Effector memory CD4-positive, alpha-beta T cell (primary cell): ENCODE measurements around the gene UBE2Z.
"Not testable (repeated sequence)": the region's sequence is repeated elsewhere in the genome, so short reads cannot be mapped to it uniquely, and the experiment has no call there.

Experiments used
- DNase-seq, 3 donors: peaks; one replicate each; pipeline ENCODE4 v3.0.0-alpha.2; 2020
- H3K27ac ChIP-seq: 2 replicates; pipeline ENCODE4 v1.7.0; 2013; ENCODE audit warnings: mild to moderate bottlenecking, low read length, moderate library complexity; ENCODE audit not compliant: insufficient read depth, poor library complexity, severe bottlenecking
- H3K27me3 ChIP-seq: replicated peaks from 2 replicates; pipeline ENCODE4 v1.7.0; 2013; ENCODE audit warnings: mild to moderate bottlenecking, low read length; ENCODE audit not compliant: insufficient read depth, control insufficient read depth, poor library complexity, severe bottlenecking
- H3K36me3 ChIP-seq: 2 replicates; pipeline ENCODE4 v1.7.0; 2013; ENCODE audit warnings: mild to moderate bottlenecking, low read length, moderate library complexity; ENCODE audit not compliant: control insufficient read depth, insufficient read depth
- H3K4me1 ChIP-seq: 2 replicates; pipeline ENCODE4 v1.7.0; 2013; ENCODE audit warnings: low read length, mild to moderate bottlenecking; ENCODE audit not compliant: control insufficient read depth, insufficient read depth, poor library complexity, severe bottlenecking
- H3K4me3 ChIP-seq: 2 replicates; pipeline ENCODE4 v1.7.0; 2013; ENCODE audit warnings: low read length, low read depth, mild to moderate bottlenecking; ENCODE audit not compliant: insufficient read depth, poor library complexity, severe bottlenecking
- H3K9me3 ChIP-seq: 2 replicates; pipeline ENCODE4 v1.7.0; 2013; ENCODE audit warnings: mild to moderate bottlenecking, low read length, moderate library complexity; ENCODE audit not compliant: control insufficient read depth

The UBE2Z gene

DNA sequence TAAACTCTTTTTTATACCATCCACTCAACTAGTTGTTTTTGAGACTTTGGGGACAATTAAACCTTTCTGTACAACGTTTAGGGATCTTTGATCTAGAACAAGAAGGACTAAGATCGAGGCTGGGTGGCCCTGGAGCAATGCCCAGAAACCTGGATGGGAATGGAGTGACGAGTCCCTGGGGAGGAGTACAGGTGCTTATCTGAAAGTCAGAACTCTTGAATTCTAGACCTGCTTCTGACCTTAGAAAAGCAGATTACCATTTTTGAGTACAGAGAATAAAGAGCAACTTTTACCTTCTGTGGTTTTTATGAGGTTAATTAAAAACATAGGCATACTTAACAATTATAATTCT, 17.8 kb downstream of the UBE2Z start:
- H3K9me3 ChIP-seq, result no peaks in the 10 kb centered on the region
- H3K27me3 ChIP-seq, result no peaks in the 10 kb centered on the region
- DNase-seq, result no peak
- H3K36me3 ChIP-seq, result peaks cover 84% of the 10 kb centered on the region
- no peaks in the 10 kb centered on the region for H3K4me1 ChIP-seq
- no peak overlapping the region for H3K27ac ChIP-seq
- no peak overlapping the region for H3K4me3 ChIP-seq

DNA sequence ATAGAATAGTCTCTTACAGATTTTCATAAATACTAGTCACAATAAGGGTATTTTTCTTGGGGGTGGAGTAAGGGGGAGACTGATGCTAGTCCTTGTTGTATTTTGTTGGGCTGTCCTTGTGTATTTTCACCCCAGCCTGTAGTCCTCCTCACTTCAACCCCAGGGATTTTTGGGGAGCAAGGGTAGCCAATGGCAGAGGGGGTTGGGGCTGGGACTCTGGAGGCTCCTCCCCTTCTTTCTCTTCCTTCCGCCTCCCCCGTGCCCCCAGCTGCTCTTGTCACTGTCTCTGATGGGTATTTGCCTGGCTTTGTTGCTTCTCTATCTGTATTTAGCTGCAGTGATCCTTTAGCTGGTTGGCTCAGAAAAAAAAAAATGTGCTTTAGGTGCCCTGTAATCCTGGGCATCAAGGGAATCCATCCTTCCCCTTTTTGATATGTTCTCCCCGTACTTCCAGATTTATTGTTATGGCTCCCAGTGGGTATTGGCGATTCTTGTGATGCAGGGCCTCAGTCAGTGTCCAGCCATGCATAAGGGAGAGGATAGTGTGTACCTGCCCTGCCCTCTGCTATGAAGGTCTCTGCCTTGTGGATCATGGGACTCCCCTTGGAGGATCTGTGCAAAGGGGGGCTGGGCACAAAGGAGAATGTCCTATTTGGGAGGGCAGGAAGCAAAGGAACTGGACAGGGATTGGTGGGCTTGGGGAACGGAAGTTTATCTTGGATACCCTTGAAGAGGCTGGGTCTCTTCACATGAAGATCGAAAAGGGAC, 20.0 kb downstream of the UBE2Z start:
- Histone ChIP-seq H3K27ac (no peak overlapping the region), H3K9me3 (no peaks in the 10 kb centered on the region), H3K36me3 (peaks cover 78% of the 10 kb centered on the region), H3K4me3 (no peak overlapping the region), H3K27me3 (no peaks in the 10 kb centered on the region), H3K4me1 (no peaks in the 10 kb centered on the region)
- no peak for DNase-seq

DNA sequence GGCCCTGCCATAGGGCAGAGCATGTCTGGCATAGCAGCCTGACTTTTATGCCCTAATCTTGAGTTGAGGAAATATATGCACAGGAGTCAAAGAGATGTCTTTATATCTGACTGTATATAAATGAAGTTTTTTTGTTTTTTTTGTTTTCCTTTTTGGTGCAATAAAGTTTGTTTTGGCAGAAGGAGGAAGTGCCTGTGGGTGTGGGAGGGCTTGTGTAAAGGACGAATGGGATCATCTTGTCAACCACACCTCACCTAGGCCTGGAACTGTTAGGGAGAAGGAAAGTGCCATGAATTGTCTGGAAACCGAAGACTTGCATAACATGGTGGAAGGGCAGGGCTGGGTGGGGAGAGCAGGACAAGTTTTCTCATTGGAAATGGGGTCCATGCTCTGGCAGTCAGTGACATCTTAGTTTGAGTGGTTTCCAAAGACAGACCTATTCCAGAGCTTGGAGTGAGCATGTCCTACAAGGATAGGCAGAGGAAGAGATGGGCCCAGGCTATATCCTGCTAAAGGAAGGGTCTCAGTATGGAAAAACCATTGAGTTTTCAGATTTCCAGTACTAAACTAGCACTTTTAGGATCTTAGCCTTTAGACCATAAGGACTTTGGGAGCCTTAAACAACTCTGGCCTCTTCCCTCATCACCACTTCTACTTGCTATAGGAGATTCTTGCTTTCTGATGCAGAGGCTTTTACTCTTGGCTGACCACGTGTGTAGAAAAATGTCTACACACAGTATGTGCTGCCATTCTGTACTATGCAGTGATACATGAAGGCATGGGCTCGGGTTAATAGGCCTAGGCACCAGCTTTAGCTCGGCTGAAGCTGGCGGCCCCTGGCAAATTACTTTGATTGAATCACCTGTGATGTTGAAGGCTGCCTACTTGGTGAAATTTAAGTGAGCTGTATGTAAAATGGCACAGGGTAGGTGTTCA, 20.9 kb downstream of the UBE2Z start:
- Histone ChIP-seq H3K27ac (no peak overlapping the region), H3K36me3 (peaks cover 78% of the 10 kb centered on the region), H3K9me3 (no peaks in the 10 kb centered on the region)

DNA sequence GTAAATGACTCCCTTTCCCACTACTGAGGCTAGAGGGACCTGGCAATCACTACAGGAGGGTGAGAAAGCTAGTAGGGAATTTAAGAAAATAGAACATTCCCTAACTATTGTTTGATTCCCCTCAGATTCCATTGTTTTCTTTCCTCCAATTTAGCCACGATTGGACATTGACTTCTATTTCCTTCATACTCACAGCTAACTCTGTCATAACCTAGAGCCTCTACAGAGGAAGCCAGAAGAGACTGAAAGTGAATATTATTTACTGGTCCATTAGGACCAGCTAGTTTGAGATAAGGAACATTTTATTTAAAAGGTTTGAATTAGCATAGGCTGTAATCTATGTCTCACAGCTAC, 21.6 kb downstream of the UBE2Z start:
- peaks cover 77% of the 10 kb centered on the region for H3K36me3 ChIP-seq
- no peak for DNase-seq
- H3K27me3 ChIP-seq, result no peaks in the 10 kb centered on the region
- H3K4me1 ChIP-seq, result no peaks in the 10 kb centered on the region
- H3K9me3 ChIP-seq, result no peaks in the 10 kb centered on the region
- no peak overlapping the region for H3K4me3 ChIP-seq
- H3K27ac ChIP-seq, result no peak overlapping the region

More for the DNA sequence above, 20.9 kb downstream of the UBE2Z start:
- Histone ChIP-seq H3K4me1 (no peaks in the 10 kb centered on the region), H3K27me3 (no peaks in the 10 kb centered on the region), H3K4me3 (no peak overlapping the region)
- no peak for DNase-seq

DNA sequence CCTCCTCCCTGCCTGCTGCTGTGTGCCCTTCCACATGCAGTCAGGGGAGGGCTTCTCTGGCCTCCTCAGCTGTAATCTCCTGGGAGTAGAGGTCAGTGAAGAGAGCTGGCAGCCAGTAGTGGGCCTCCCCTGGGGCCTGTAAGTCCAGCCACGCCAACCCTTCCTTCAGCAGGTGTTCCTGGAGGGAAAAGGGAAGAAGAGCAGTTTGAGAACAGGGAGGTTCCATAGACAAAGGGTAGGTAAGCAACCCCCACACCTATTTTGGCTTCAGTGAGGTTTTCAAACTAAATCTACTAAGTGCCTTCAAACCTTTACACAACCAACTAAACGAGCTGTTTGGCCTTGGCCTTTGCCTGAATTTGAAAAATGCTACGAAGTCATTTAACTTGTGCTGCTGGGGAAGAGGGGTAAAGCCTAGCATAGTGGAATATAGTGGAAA, 22.2 kb downstream of the UBE2Z start:
- DNase-seq, result no peak
- Histone ChIP-seq H3K4me3 (no peak overlapping the region), H3K9me3 (no peaks in the 10 kb centered on the region), H3K36me3 (peaks cover 73% of the 10 kb centered on the region), H3K27me3 (no peaks in the 10 kb centered on the region), H3K4me1 (no peaks in the 10 kb centered on the region), H3K27ac (no peak overlapping the region)

DNA sequence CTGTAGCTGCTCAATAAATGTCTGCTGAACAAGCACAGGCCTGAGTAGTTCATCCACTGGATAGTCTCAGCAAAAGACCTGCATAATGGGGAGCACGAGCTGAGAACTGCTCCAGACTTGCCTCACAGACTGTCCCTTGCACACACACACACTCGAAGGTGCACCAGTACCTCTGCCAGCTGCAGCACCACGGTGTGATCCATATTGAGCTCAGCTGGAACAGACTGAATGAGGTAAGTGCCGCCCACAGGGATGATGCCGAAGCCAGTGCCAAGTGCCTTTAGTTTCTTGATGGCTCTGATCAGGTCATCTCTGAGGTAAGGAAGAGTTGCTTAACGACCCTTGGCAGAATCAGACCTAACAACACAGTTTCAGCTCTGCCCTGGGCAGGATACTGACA, 24.8 kb downstream of the UBE2Z start:
- H3K27me3 ChIP-seq, result no peaks in the 10 kb centered on the region
- H3K27ac ChIP-seq, result no peak overlapping the region
- H3K9me3 ChIP-seq, result no peaks in the 10 kb centered on the region
- H3K4me1 ChIP-seq, result no peaks in the 10 kb centered on the region
- DNase-seq, result no peak
- peaks cover 63% of the 10 kb centered on the region for H3K36me3 ChIP-seq
- no peak overlapping the region for H3K4me3 ChIP-seq

DNA sequence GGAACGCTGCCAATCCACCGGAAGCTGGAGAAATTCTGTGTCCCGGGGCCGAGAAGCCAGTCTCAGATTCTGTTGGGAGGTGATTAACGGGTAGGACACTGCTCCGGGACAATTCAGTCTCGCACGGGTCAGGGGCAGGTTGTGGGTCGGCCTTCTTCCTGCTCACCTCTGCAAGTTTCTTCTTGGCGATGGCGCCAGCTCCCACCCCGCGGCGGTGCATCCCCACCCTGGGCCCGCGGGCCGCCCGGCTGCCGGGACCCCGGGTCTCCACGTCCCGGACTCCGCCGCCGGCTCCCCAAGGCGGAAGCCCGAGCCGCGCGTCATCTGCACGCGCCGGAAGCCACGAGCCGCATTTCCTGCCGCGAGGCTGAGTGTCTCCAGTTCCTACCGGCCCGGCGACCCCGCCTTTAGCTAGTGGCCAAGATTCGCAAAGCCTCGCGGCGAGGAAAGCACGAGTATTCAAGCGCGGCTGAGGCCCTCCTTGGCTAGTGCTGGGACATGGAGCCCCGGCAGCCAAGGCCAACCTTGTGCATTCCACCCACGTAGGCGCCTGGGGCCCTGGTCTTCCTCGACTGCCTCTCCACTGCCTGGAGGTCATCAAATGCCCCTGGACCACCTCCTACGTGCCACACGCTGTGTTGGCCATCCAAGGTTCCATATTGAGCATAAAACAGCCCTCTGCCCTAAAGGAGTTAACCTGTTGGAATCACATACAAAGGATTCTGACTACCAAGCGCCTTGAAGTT, 36.5 kb downstream of the UBE2Z start, which contains the start of gene SNF8:
Gene SNF8 (minus strand): TSS at position 328 of the 746 bp plus-strand sequence. CDS start 108 bp downstream, at position 220.
- H3K27ac ChIP-seq, result peak within 1 kb of the TSS; percentile 80
- H3K4me3 ChIP-seq, result peak within 1 kb of the TSS; percentile 93
- peaks cover 14% of the 10 kb centered on the region for H3K4me1 ChIP-seq
- H3K36me3 ChIP-seq, result peaks cover 5% of the 10 kb centered on the region
- DNase-seq, result peak; percentile 79 to 87 (median 84)
- H3K9me3 ChIP-seq, result no peaks in the 10 kb centered on the region
- no peaks in the 10 kb centered on the region for H3K27me3 ChIP-seq

DNA sequence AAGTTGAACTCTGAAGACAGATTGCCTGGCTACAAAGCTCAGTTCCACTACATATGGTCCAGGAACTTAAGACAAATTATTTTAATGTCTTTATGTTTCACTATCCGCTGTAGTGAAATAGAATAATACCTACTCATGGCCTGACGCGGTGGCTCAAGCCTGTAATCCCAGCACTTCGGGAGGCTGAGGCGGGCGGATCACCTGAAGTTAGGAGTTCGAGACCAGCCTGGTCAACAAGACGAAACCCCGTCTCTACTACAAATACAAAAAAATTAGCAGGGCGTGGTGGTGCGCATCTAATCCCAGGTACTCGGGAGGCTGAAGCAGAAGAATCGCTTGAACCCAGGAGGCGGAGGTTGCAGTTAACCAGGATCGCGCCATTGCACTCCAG, 37.0 kb downstream of the UBE2Z start:
- not testable (repeated sequence) for H3K36me3 ChIP-seq, H3K9me3 ChIP-seq, H3K27me3 ChIP-seq, DNase-seq
- peaks cover 14% of the 10 kb centered on the region for H3K4me1 ChIP-seq
- H3K4me3 ChIP-seq, result peak overlapping the region; percentile 93
- H3K27ac ChIP-seq, result peak overlapping the region; percentile 80

DNA sequence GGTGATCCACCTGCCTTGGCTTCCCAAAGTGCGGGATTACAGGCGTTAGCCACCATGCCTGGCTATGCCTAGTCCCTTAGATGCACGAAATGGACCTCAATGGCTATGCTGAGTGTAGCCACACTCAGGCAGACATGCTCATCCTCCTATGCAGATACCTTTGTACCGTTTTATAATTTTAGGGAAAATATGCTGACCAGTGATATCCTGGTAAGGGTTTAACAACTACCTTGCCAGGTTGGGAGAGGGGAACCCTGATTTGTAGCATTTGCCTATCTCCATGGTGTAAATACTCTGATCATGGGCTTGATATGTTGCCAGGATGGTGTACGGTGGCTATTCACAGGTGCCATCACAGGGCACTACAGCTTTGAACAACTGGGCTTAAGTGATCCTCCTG, 43.4 kb downstream of the UBE2Z start:
- no peak overlapping the region for H3K27ac ChIP-seq
- H3K36me3 ChIP-seq, result no peaks in the 10 kb centered on the region
- no peaks in the 10 kb centered on the region for H3K4me1 ChIP-seq
- DNase-seq, result no peak
- no peaks in the 10 kb centered on the region for H3K9me3 ChIP-seq
- no peak overlapping the region for H3K4me3 ChIP-seq
- peaks cover 6% of the 10 kb centered on the region for H3K27me3 ChIP-seq
